Activated CD8-positive, alpha-beta memory T cell treated with anti-CD3 and anti-CD28 coated beads for 48 hours (primary cell): ENCODE results near the gene SLC4A2.
"Not testable (repeated sequence)": the region's sequence is repeated elsewhere in the genome, so short reads cannot be mapped to it uniquely, and the experiment has no call there.

Experiments
- DNase-seq, 3 experiments: peaks; one replicate each; pipeline ENCODE4 v3.0.0-alpha.2; 2020; ENCODE audit warnings: low read depth in 2 of 3, low spot score in 2 of 3

SLC4A2 gene

GRCh38 chr7:151023232-151023631 is 36.2 kb upstream of the SLC4A2 start:
- no peak for DNase-seq

GRCh38 chr7:151024435-151025056 is 34.8 kb upstream of the SLC4A2 start, which contains the start of gene ATG9B:
ATG9B (minus strand) TSS chr7:151024494; CDS start chr7:151024423, 71 bp downstream.
- no peak for DNase-seq

- DNase-seq = no peak
Measured at GRCh38 chr7:151025924-151026671, 33.3 kb upstream of the SLC4A2 start.

- not testable (repeated sequence) for DNase-seq
Measured at GRCh38 chr7:151026771-151027727, 32.3 kb upstream of the SLC4A2 start.

GRCh38 chr7:151027728-151028130 is 31.7 kb upstream of the SLC4A2 start:
- DNase-seq = not testable (repeated sequence)

- DNase-seq = peak; percentile 93 to 96 (median 93)
Measured at GRCh38 chr7:151028131-151028947, 31.1 kb upstream of the SLC4A2 start, which contains the start of gene ABCB8. ABCB8 (plus strand) TSS chr7:151028450; CDS start chr7:151028516, 66 bp downstream.

GRCh38 chr7:151028948-151029501 is 30.4 kb upstream of the SLC4A2 start:
- DNase-seq = no peak

GRCh38 chr7:151031011-151031410 is 28.4 kb upstream of the SLC4A2 start:
- DNase-seq = no peak

GRCh38 chr7:151032936-151033863 is 26.2 kb upstream of the SLC4A2 start:
- DNase-seq = no peak

- DNase-seq = no peak
Measured at GRCh38 chr7:151033864-151034249, 25.5 kb upstream of the SLC4A2 start.

- no peak for DNase-seq
Measured at GRCh38 chr7:151034312-151035025, 24.9 kb upstream of the SLC4A2 start.

- DNase-seq = no peak
Measured at GRCh38 chr7:151035026-151035717, 24.2 kb upstream of the SLC4A2 start.

GRCh38 chr7:151035902-151036301 is 23.5 kb upstream of the SLC4A2 start:
- DNase-seq = no peak

GRCh38 chr7:151038951-151039849 is 20.2 kb upstream of the SLC4A2 start:
- DNase-seq = peak; percentile 35 to 74 (median 68)

- DNase-seq = no peak
Measured at GRCh38 chr7:151039850-151040548, 19.4 kb upstream of the SLC4A2 start.
